AG04450 (cell line): Measurements from ENCODE around the gene ITGAL. TPM values are rescaled to one million over a fixed set of nuclear protein-coding genes. Genes with fewer than 3 reads are reported as not detected.

ENCODE experiments used
- CTCF ChIA-PET: fragments of 300-600, 350-600 bp; formaldehyde crosslinking; extraction: SDS; loops from one replicate; lab custom pipeline; 2022; ENCODE audit warnings: antibody characterized with exemption, inconsistent platforms; lab: Charles Lee
- POLR2A ChIA-PET: fragments of 350-600 bp; formaldehyde crosslinking; extraction: SDS; loops from one replicate; lab custom pipeline; 2021; ENCODE audit warnings: antibody characterized with exemption, inconsistent platforms; lab: Yijun Ruan, JAX
- DNase-seq: peaks from one replicate; pipeline ENCODE4 v3.0.0-alpha.2; 2011; ENCODE audit warnings: low read depth, low spot score
- H3K27ac ChIP-seq: one replicate; pipeline ENCODE4 v1.5.1; 2012; ENCODE audit warnings: low read depth, low read length, control low read depth
- H3K27me3 ChIP-seq: one replicate; pipeline ENCODE4 v1.6.0; 2012; ENCODE audit warnings: low read length; ENCODE audit not compliant: control insufficient read depth, insufficient read depth
- H3K4me3 ChIP-seq: 2 replicates; pipeline ENCODE4 v1.5.1; 2011; ENCODE audit warnings: mild to moderate bottlenecking, low read depth, low read length, control low read depth
- H3K9me3 ChIP-seq: 2 replicates; pipeline ENCODE4 v1.5.1; 2012; ENCODE audit warnings: low read length; ENCODE audit not compliant: control insufficient read depth, insufficient read depth
- polyA plus RNA-seq: library from polyadenylated mRNA; depleted of rRNA; stranded (reverse); fragments of >200 nt; gene quantifications from 2 replicates; pipeline ENCODE4 v1.2.3, GENCODE V29; 2011
- TF ChIP-seq, protein P1 (sequence below): IDR thresholded peaks from 2 replicates; pipeline ENCODE4 v1.5.1; 2011; ENCODE audit warnings: low read depth, low read length, control low read depth, inconsistent platforms

The ITGAL gene
- polyA plus RNA-seq, 1 experiment: not detected

DNA sequence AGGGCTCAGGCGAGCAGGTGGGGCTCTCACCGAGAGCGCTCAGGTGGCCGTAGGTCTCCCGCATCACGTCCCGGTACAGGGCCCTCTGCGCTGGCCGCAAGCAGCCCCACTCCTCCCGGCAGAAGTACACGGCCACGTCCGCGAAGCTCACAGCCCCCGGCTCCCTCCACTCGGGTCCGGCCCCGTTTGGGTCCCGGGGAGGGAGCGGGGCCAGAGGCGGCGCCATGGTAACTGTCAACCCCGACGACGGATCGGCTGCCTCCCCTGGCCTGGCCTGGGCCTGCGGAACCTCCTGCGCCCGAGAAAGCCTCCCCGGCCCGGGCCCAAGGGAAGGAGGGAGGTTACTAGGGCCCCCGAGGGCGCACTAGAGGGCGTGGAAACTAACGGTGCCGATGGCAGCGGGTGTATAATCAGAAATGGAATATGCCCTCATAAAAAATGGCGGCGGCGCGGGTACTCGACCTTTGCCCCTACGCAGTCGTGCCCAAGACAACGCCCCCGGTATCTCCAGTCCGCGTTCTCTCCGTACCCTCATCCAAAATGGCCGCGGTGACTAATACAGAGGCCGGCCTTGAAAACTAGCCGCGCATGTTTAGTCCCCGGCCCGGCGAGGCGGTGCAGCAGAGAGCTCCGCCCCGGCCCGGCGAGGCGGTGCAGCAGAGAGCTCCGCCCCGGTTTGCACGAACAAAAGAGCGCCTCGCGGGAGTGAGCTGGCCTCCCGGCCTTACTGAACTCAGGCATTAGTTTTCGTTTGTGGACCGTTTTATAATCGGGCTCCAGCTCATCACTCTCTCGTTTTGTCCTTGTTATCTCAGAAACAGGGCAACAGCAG, 85.6 kb downstream of the ITGAL start, which contains the start of gene ZNF764:
ZNF764 (minus strand) TSS at position 418 of the 832 bp plus-strand sequence; CDS start at position 226, 192 bp downstream.
- peak; percentile 90 for DNase-seq
- H3K27ac ChIP-seq: peak within 1 kb of the TSS; percentile 84
- H3K4me3 ChIP-seq: peak within 1 kb of the TSS; percentile 77
- peaks cover 10% of the 10 kb centered on the region; the same call in 1 of the 2 replicates for H3K9me3 ChIP-seq
- TF ChIP-seq, protein P1, sequence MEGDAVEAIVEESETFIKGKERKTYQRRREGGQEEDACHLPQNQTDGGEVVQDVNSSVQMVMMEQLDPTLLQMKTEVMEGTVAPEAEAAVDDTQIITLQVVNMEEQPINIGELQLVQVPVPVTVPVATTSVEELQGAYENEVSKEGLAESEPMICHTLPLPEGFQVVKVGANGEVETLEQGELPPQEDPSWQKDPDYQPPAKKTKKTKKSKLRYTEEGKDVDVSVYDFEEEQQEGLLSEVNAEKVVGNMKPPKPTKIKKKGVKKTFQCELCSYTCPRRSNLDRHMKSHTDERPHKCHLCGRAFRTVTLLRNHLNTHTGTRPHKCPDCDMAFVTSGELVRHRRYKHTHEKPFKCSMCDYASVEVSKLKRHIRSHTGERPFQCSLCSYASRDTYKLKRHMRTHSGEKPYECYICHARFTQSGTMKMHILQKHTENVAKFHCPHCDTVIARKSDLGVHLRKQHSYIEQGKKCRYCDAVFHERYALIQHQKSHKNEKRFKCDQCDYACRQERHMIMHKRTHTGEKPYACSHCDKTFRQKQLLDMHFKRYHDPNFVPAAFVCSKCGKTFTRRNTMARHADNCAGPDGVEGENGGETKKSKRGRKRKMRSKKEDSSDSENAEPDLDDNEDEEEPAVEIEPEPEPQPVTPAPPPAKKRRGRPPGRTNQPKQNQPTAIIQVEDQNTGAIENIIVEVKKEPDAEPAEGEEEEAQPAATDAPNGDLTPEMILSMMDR: no peak
- no peaks in the 10 kb centered on the region for H3K27me3 ChIP-seq
- ChIA-PET POLR2A (interaction anchor here (0.6 to 1.6 kb wide), 11 partner anchors 9 to 478 kb away, joined by 4 to 12 read pairs (median 4); partner anchors contain the start of genes PRR14, ZNF688 and ZNF689), CTCF (interaction anchor here (0.6 to 2.3 kb wide), 5 partner anchors 22 to 468 kb away, joined by 3 to 9 read pairs (median 6); partner anchors contain the start of gene DCTPP1)

DNA sequence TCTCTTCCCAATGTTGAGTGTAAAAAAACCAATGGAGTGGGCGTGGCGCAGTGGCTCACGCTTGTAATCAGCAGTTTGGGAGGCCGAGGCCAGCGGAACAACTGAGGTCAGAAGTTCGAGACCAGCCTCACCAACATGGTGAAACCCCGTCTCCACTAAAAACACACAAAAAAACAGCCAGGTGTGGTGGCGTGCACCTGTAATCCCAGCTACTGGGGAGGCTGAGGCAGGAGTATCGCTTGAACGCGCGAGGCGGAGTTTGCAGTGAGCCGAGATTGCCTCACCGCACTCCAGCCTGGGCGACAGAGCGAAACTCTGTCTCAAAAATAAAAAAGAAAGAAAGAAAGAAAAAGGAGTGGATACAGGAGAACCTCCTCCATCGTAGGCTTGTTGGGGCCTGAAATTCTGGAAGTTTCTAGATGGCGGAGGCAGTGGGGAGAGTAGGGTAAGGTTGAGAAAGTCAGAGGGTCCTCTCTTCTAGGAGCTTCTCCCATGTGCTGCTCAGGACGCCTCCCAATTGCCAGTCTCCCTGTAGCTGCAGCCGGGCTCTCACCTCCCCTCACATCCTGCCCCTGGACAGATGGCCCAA, 86.3 kb downstream of the ITGAL start:
- CTCF ChIA-PET: interaction anchor here (1.1 to 2.3 kb wide), 2 partner anchors 23 to 39 kb away, joined by 3 to 8 read pairs; no protein-coding TSS in a partner anchor
- POLR2A ChIA-PET: interaction anchor here (0.6 to 1.6 kb wide), 10 partner anchors 9 to 478 kb away, joined by 4 to 12 read pairs (median 4); partner anchors contain the start of genes PRR14, ZNF688 and ZNF689
- TF ChIP-seq, protein P1: no peak

DNA sequence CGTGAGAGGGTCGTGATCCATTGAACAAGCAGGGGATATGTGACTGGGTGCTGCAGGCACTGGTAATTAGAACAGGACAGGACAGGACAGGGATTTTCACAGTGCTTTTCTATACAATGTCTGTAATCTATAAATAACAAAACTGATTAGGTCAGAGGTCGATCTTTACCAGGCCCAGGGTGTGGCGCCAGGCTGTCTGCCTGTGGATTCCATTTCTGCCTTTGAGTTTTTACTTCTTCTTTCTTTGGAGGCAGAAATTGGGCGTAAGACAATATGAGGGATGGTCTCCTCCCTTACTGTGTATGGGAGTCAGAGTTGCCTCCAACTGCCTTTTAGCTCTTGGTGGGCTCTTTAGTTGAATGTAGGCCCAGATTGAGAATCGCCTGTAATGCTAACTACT, 87.1 kb downstream of the ITGAL start:
- CTCF ChIA-PET: no interaction called here
- TF ChIP-seq, protein P1: no peak
- Histone ChIP-seq H3K9me3 (peaks cover 10% of the 10 kb centered on the region; the same call in 1 of the 2 replicates), H3K27ac (no peak overlapping the region), H3K27me3 (no peaks in the 10 kb centered on the region), H3K4me3 (no peak overlapping the region)
- no peak for DNase-seq
- POLR2A ChIA-PET: no interaction called here

More for the DNA sequence above, 86.3 kb downstream of the ITGAL start:
- Histone ChIP-seq H3K9me3 (peaks cover 10% of the 10 kb centered on the region; the same call in 1 of the 2 replicates), H3K27me3 (no peaks in the 10 kb centered on the region), H3K27ac (peak overlapping the region; percentile 75), H3K4me3 (peak overlapping the region; percentile 50)
- DNase-seq: no peak

DNA sequence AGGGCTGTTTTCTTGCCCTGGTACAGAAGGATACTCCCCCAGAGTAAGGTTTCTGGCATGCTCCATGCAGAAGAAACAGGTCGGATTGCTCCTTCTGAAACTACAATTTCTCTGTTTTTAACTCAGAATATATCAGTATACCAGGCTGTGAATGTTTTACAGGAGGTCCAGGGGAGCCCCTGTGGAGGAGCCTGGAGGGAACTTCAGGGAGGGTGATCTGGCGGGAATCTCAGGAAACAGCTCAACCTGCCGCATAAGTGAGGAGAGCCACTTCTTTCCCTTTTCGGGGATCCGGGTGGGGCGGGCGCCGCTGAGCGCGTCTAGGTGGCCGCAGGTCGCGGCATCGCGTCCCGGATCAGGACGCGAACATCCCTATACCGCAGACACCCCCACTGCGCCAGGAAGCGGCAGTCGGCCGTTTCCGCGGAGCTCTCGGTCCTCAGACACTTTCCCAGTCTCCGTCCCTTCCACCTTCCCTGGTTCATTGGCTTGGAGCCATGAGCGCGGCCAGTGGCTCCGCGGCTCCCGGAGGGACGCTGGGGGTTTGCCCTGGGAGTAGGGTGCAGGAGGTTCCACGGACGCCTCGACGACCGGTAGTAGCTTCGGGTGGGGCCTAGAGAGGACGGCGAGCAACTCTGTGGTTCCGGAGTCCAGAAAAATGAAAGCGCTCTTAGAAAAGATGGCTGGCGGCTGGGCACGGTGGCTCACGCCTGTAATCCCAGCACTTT, 88.7 kb downstream of the ITGAL start:
- ChIA-PET POLR2A (no interaction called here), CTCF (no interaction called here)
- Histone ChIP-seq H3K27me3 (peaks cover under 1% of the 10 kb centered on the region), H3K9me3 (peaks cover 10% of the 10 kb centered on the region; the same call in 1 of the 2 replicates), H3K27ac (no peak overlapping the region), H3K4me3 (no peak overlapping the region)
- no peak for DNase-seq
- TF ChIP-seq, protein P1: no peak
